H1 (cell line): ENCODE measurements around the gene FGGY. TPM values are rescaled to one million over a fixed set of nuclear protein-coding genes. Genes with fewer than 3 reads are reported as not detected.

Source experiments
- CTCF ChIA-PET: fragments of 300-600 bp; sonication (Branson Sonifier 250); formaldehyde crosslinking; loops from one replicate; lab custom pipeline; 2021; ENCODE audit not compliant: partially characterized antibody; lab: Charles Lee
- POLR2A ChIA-PET: fragments of 300-600 bp; sonication (Branson Sonifier 250); formaldehyde crosslinking; loops from one replicate; lab custom pipeline; 2021; ENCODE audit warnings: inconsistent platforms; ENCODE audit not compliant: partially characterized antibody; lab: Charles Lee
- DNase-seq, 2 experiments: peaks; one replicate each; pipeline versions ENCODE4 v3.0.0 to v3.0.0-alpha.2; 2010 to 2022; ENCODE audit warnings: low spot score in 2 of 2, low read depth in 1 of 2, mixed read lengths in 1 of 2
- FAIRE-seq: peaks from 2 replicates; lab custom pipeline; 2011; peaks lifted over from hg19 to GRCh38; lab: Jason Lieb, UNC
- H2AFZ ChIP-seq: 2 replicates; pipeline ENCODE4 v1.8.1; 2012; ENCODE audit warnings: low read length, inconsistent platforms
- H2AK5ac ChIP-seq: 2 replicates; pipeline ENCODE4 v1.6.1; 2013; ENCODE audit warnings: low read depth, low read length
- H2BK120ac ChIP-seq: replicated peaks from 2 replicates; pipeline ENCODE3; 2013; ENCODE audit warnings: low read depth, low read length, inconsistent platforms
- H2BK12ac ChIP-seq: 2 replicates; pipeline ENCODE4 v1.6.1; 2013; ENCODE audit warnings: low read depth, low read length
- H2BK15ac ChIP-seq: 2 replicates; pipeline ENCODE4 v1.6.1; 2013; ENCODE audit warnings: low read length
- H2BK20ac ChIP-seq: 2 replicates; pipeline ENCODE4 v1.6.1; 2013; ENCODE audit warnings: low read length
- H2BK5ac ChIP-seq: 2 replicates; pipeline ENCODE4 v1.6.1; 2013; ENCODE audit warnings: low read depth, low read length
- H3K14ac ChIP-seq: 2 replicates; pipeline ENCODE4 v1.6.1; 2013; ENCODE audit warnings: inconsistent platforms; ENCODE audit not compliant: insufficient read length
- H3K18ac ChIP-seq: 2 replicates; pipeline ENCODE4 v1.6.1; 2013; ENCODE audit warnings: low read length; ENCODE audit errors: extremely low read depth
- H3K23ac ChIP-seq: 2 replicates; pipeline ENCODE4 v1.6.1; 2013; ENCODE audit warnings: inconsistent platforms; ENCODE audit not compliant: insufficient read length
- H3K23me2 ChIP-seq: 2 replicates; pipeline ENCODE4 v1.6.1; 2013; ENCODE audit warnings: low read depth, low read length
- H3K27ac ChIP-seq: 2 replicates; pipeline ENCODE4 v1.6.1; 2011; ENCODE audit warnings: low read depth, low read length, inconsistent platforms
- H3K27me3 ChIP-seq, 4 experiments: replicated peaks in 1 of 4; 1 replicate in 1 of 4; 2 replicates in 3 of 4; pipeline versions ENCODE4 v1.6.1 to v1.8.1; 2011 to 2013; ENCODE audit warnings: low read length in 3 of 4, mild to moderate bottlenecking in 3 of 4, inconsistent platforms in 2 of 4, mixed read lengths in 2 of 4, moderate library complexity in 1 of 4; ENCODE audit not compliant: control insufficient read depth in 3 of 4, insufficient read depth in 3 of 4; ENCODE audit errors: extremely low read depth in 1 of 4
- H3K36me3 ChIP-seq, 4 experiments: 2 replicates each; pipeline versions ENCODE4 v1.6.1 to v1.8.1; 2011 to 2013; ENCODE audit warnings: mild to moderate bottlenecking in 4 of 4, low read length in 3 of 4, moderate library complexity in 2 of 4, control low read depth in 1 of 4, inconsistent platforms in 1 of 4; ENCODE audit not compliant: insufficient read depth in 4 of 4, control insufficient read depth in 2 of 4
- H3K4ac ChIP-seq: replicated peaks from 2 replicates; pipeline ENCODE3; 2013; ENCODE audit warnings: low read length, low read depth, mixed read lengths, inconsistent platforms; ENCODE audit not compliant: insufficient read length
- H3K4me1 ChIP-seq, 4 experiments: replicated peaks in 1 of 4; 1 replicate in 1 of 4; 2 replicates in 3 of 4; pipeline versions ENCODE4 v1.6.1 to v1.8.1; 2011 to 2013; ENCODE audit warnings: low read length in 3 of 4, inconsistent platforms in 2 of 4, mixed read lengths in 1 of 4; ENCODE audit not compliant: insufficient read depth in 4 of 4, control insufficient read depth in 3 of 4
- H3K4me2 ChIP-seq, 2 experiments: 2 replicates each; pipeline versions ENCODE4 v1.6.1 to v1.8.1; 2011 to 2013; ENCODE audit warnings: low read depth in 2 of 2, low read length in 2 of 2, control low read depth in 1 of 2, inconsistent platforms in 1 of 2, mild to moderate bottlenecking in 1 of 2; ENCODE audit not compliant: insufficient read depth in 1 of 2
- H3K4me3 ChIP-seq, 4 experiments: fragments of 200-600, 300-600 bp in 1 of 4; sonication (generic), shearing (Covaris generic), sonication (Bioruptor Twin) in 1 of 4; 2 replicates each; pipeline versions ENCODE4 v1.5.1 to v1.8.1; 2011 to 2016; ENCODE audit warnings: low read length in 4 of 4, low read depth in 3 of 4, control low read depth in 2 of 4, inconsistent platforms in 2 of 4, mild to moderate bottlenecking in 2 of 4, mixed read lengths in 1 of 4, moderate library complexity in 1 of 4; ENCODE audit not compliant: insufficient read depth in 2 of 4; ENCODE audit errors: extremely low read depth in 1 of 4
- H3K56ac ChIP-seq: replicated peaks from 2 replicates; pipeline ENCODE3; 2013; ENCODE audit warnings: low read depth, mild to moderate bottlenecking, mixed read lengths, low read length, inconsistent platforms; ENCODE audit not compliant: insufficient read length
- H3K79me1 ChIP-seq: 2 replicates; pipeline ENCODE4 v1.6.1; 2013; ENCODE audit warnings: low read depth, low read length, control low read depth
- H3K79me2 ChIP-seq, 2 experiments: 2 replicates each; pipeline versions ENCODE4 v1.6.1 to v1.8.1; 2012 to 2013; ENCODE audit warnings: low read length in 2 of 2, mild to moderate bottlenecking in 2 of 2, inconsistent platforms in 1 of 2; ENCODE audit not compliant: insufficient read depth in 2 of 2, control insufficient read depth in 1 of 2
- H3K9ac ChIP-seq, 4 experiments: replicated peaks in 1 of 4; 1 replicate in 1 of 4; 2 replicates in 3 of 4; pipeline versions ENCODE4 v1.6.1 to v1.8.1; 2011 to 2013; ENCODE audit warnings: low read depth in 3 of 4, low read length in 3 of 4, control low read depth in 2 of 4, mild to moderate bottlenecking in 2 of 4, moderate library complexity in 2 of 4, inconsistent platforms in 1 of 4; ENCODE audit errors: extremely low read depth in 1 of 4
- H3K9me3 ChIP-seq, 2 experiments: 2 replicates each; pipeline versions ENCODE4 v1.6.1 to v1.8.1; 2012 to 2013; ENCODE audit warnings: mild to moderate bottlenecking in 2 of 2, moderate library complexity in 2 of 2, control low read depth in 1 of 2, inconsistent platforms in 1 of 2, low read depth in 1 of 2, low read length in 1 of 2, mixed read lengths in 1 of 2; ENCODE audit not compliant: insufficient read depth in 2 of 2
- H4K20me1 ChIP-seq, 2 experiments: replicated peaks in 1 of 2; 2 replicates each; pipeline versions ENCODE3 to v1.8.1; 2011 to 2013; ENCODE audit warnings: inconsistent platforms in 2 of 2, low read length in 2 of 2, mild to moderate bottlenecking in 1 of 2; ENCODE audit not compliant: insufficient read depth in 2 of 2, control insufficient read depth in 1 of 2
- H4K5ac ChIP-seq: 2 replicates; pipeline ENCODE4 v1.6.1; 2013; ENCODE audit warnings: low read length, low read depth, mixed read lengths, inconsistent platforms; ENCODE audit not compliant: insufficient read length
- H4K8ac ChIP-seq: 2 replicates; pipeline ENCODE4 v1.8.0; 2013; ENCODE audit warnings: mild to moderate bottlenecking, moderate library complexity, low read length, inconsistent platforms; ENCODE audit not compliant: insufficient read depth; ENCODE audit errors: extremely low read depth
- H4K91ac ChIP-seq: replicated peaks from 2 replicates; pipeline ENCODE3; 2013; ENCODE audit warnings: low read length, mixed read lengths, inconsistent platforms; ENCODE audit not compliant: insufficient read length
- ASH2L ChIP-seq: fragments of 200-600, 300-600 bp; sonication (generic); IDR thresholded peaks from one replicate; pipeline ENCODE4 v1.7.1; 2017; ENCODE audit warnings: low read length
- NRF1 ChIP-seq: IDR thresholded peaks from 2 replicates; pipeline ENCODE4 v1.6.1; 2011; ENCODE audit warnings: mild to moderate bottlenecking, low read depth, low read length, improper control_type of control experiment
- SAP30 ChIP-seq: fragments of 300-600 bp; sonication (generic); IDR thresholded peaks from 2 replicates; pipeline ENCODE4 v1.7.1; 2012; ENCODE audit warnings: low read length, moderate library complexity, mild to moderate bottlenecking, inconsistent platforms; ENCODE audit not compliant: insufficient read depth, insufficient replicate concordance
- whole genome bisulfite sequencing, 2 experiments: shearing (Covaris generic) in 1 of 2; methylation state at CpG; one replicate each; pipeline versions ENCODE4 v1.1.6 to v1.1.7; 2013 to 2015; ENCODE audit warnings: low lambda C conversion rate in 2 of 2, mixed read lengths in 2 of 2, inconsistent platforms in 1 of 2, low coverage in 1 of 2, missing lambda C conversion rate in 1 of 2; ENCODE audit not compliant: insufficient replicate concordance in 2 of 2, insufficient coverage in 1 of 2, insufficient read length in 1 of 2; ENCODE audit errors: extremely low coverage in 1 of 2, missing lambda C conversion rate in 1 of 2; 5-methylcytosine and 5-hydroxymethylcytosine counted together
- polyA plus RNA-seq, 7 experiments: library from polyadenylated mRNA; depleted of rRNA in 3 of 7; stranded (reverse) in 5 of 7; unstranded in 2 of 7; fragments of >200 nt in 5 of 7; fragments of 200-250 nt in 2 of 7; gene quantifications; 1 replicate in 5 of 7; 2 replicates in 1 of 7; 4 replicates in 1 of 7; pipeline versions ENCODE4 v1.2.1 to v1.2.3, GENCODE V29; 2011 to 2013; ENCODE audit warnings: missing spikeins in 2 of 7, mixed read lengths in 2 of 7
- total RNA-seq: library from RNA; stranded (reverse); fragmentation: NEBNext Ultra II Directional; extraction: Animal tissue kit (Norgen Biotek cat#: 25700); gene quantifications from 2 replicates; pipeline ENCODE4 v1.2.1, GENCODE V29; 2021
- TF ChIP-seq, protein P1 (sequence below): IDR thresholded peaks from 2 replicates; pipeline ENCODE4 v1.6.1; 2012; ENCODE audit warnings: low read length, inconsistent platforms

The FGGY gene
- total and polyA plus RNA-seq, 2 of the 8 experiments (the other 6 are each of a cell fraction or from before 2014, with no cell fraction given): 10.3 to 12.5 TPM

- Histone ChIP-seq H3K4me3 (no peak overlapping the region), H4K5ac (no peak overlapping the region), H3K23me2 (no peaks in the 10 kb centered on the region), H3K4me1 (peaks cover 0 to 3% (median 0%) of the 10 kb centered on the region in 4 experiments; a peak in 2 of 7 replicates), H3K27me3 (no peaks in the 10 kb centered on the region), H3K9me3 (no peaks in the 10 kb centered on the region), H3K14ac (no peak overlapping the region), H3K4ac (no peak overlapping the region), H3K79me1 (no peaks in the 10 kb centered on the region), H2BK120ac (no peak overlapping the region), H2BK12ac (no peak overlapping the region), H4K8ac (no peak overlapping the region), H3K23ac (no peak overlapping the region), H4K91ac (no peak overlapping the region), H2AFZ (no peak overlapping the region), H3K79me2 (no peaks in the 10 kb centered on the region), H3K9ac (no peak overlapping the region), H3K36me3 (no peaks in the 10 kb centered on the region), H2AK5ac (no peak overlapping the region), H2BK15ac (no peak overlapping the region), H3K18ac (no peak overlapping the region), H3K56ac (no peak overlapping the region), H3K4me2 (no peak overlapping the region), H4K20me1 (no peaks in the 10 kb centered on the region), H2BK5ac (no peak overlapping the region), H3K27ac (no peak overlapping the region), H2BK20ac (no peak overlapping the region)
- TF ChIP-seq SAP30: no peak
- TF ChIP-seq NRF1: no peak
- no peak for TF ChIP-seq ASH2L
- TF ChIP-seq, protein P1, sequence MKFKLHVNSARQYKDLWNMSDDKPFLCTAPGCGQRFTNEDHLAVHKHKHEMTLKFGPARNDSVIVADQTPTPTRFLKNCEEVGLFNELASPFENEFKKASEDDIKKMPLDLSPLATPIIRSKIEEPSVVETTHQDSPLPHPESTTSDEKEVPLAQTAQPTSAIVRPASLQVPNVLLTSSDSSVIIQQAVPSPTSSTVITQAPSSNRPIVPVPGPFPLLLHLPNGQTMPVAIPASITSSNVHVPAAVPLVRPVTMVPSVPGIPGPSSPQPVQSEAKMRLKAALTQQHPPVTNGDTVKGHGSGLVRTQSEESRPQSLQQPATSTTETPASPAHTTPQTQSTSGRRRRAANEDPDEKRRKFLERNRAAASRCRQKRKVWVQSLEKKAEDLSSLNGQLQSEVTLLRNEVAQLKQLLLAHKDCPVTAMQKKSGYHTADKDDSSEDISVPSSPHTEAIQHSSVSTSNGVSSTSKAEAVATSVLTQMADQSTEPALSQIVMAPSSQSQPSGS: no peak
- no peak for FAIRE-seq
- ChIA-PET CTCF (interaction anchor here (0.9 to 1.2 kb wide), 2 partner anchors 58 to 77 kb away, joined by 3 read pairs; no protein-coding TSS in a partner anchor), POLR2A (no interaction called here)
- WGBS, 2 experiments: 97% methylated on average over 2 of the region's 2 CpGs; no CpG with 5 or more reads in 1 of the 2 experiments
- no peak for DNase-seq
Observed at GRCh38 chr1:59640851-59641250, 344.0 kb downstream of the FGGY start.
